Measurements from ENCODE around the gene WARS2. TPM values are rescaled to one million over a fixed set of nuclear protein-coding genes. Genes with fewer than 3 reads are reported as not detected.

The WARS2 gene
- total RNA-seq, 1 experiment from 2014 or later: 10.5 TPM

GRCh38 chr1:119160866-119161265 is 20.4 kb upstream of the WARS2 start:
- Histone ChIP-seq H3K4me2 (ENCODE audit: low read length) (no peak overlapping the region), H3K4me1 (ENCODE audit: control insufficient read depth in 1 of 2, insufficient read depth in 2 of 2, low read length in 2 of 2) (no peaks in the 10 kb centered on the region), H2AFZ (ENCODE audit: low read depth, low read length, poor library complexity, severe bottlenecking) (no peak overlapping the region), H3K36me3 (ENCODE audit: control insufficient read depth in 1 of 2, insufficient read depth in 2 of 2, low read length in 2 of 2) (peaks cover 0 to 4% of the 10 kb centered on the region in 2 experiments; a peak in 1 of 4 replicates), H3K9ac (ENCODE audit: low read length) (no peak overlapping the region), H4K20me1 (ENCODE audit: insufficient read depth) (no peaks in the 10 kb centered on the region), H3K4me3 (replicated peaks in 1 of 2; ENCODE audit: low read depth in 1 of 2, low read length in 2 of 2) (no peak overlapping the region), H3K9me2 (ENCODE audit: insufficient read depth) (no peaks in the 10 kb centered on the region), H3K27me3 (ENCODE audit: insufficient read depth, low read length) (no peaks in the 10 kb centered on the region), H3K9me3 (ENCODE audit: control insufficient read depth in 1 of 2, insufficient read depth in 1 of 2, low read depth in 1 of 2, low read length in 2 of 2) (no peaks in the 10 kb centered on the region), H3K27ac (ENCODE audit: low read depth, low read length) (no peak overlapping the region), H3K79me2 (ENCODE audit: insufficient read depth, low read length) (no peaks in the 10 kb centered on the region)
- no peak for ATAC-seq
- no TSS peak for BruUV-seq (replicated peaks)
- TF ChIP-seq CBX3 (IDR thresholded peaks at IDR 0.05; ENCODE audit: low read depth): no peak
- TF ChIP-seq REST (IDR thresholded peaks at IDR 0.05; ENCODE audit: low read depth): no peak
- no peak for TF ChIP-seq ZFX (IDR thresholded peaks at IDR 0.05)
- TF ChIP-seq ZBTB33 (IDR thresholded peaks at IDR 0.05; ENCODE audit: extremely low read depth, insufficient replicate concordance, low read length): no peak
- RAD21 ChIA-PET (ENCODE audit: low non-redundant PET in 1 of 2, low total read pairs in 2 of 2, uncharacterized antibody in 2 of 2, unreplicated experiment in 2 of 2): no interaction called here
- intact Hi-C loops (cut with micrococcal nuclease): no loop called here
- no peak for DNase-seq (ENCODE audit: low read depth, low spot score)
- POLR2A ChIA-PET: no interaction called here
- CTCF ChIA-PET: no interaction called here
